Heart right ventricle (tissue), 16 donors: Measurements from ENCODE around the gene OTUD4. TPM values are rescaled to one million over a fixed set of nuclear protein-coding genes. Genes with fewer than 3 reads are reported as not detected.
A peak's percentile ranks its signal among the peaks of the same experiment; 100 is the strongest.

Source experiments
- ATAC-seq, 8 donors: fragments of 200-7000 bp; cut with Tn5 transposase; one replicate each; pipeline ENCODE4 v1.9.1; 2020; ENCODE audit warnings: mild to moderate bottlenecking in 8 of 8, moderate library complexity in 8 of 8, moderate number of reproducible peaks in 1 of 8
- DNase-seq, 2 donors: peaks; one replicate each; pipeline ENCODE4 v3.0.0-alpha.2; 2020
- H3K27ac ChIP-seq, 10 donors: fragments of 200-600 bp; sonication (generic) in 2 of 10; one replicate each; pipeline versions ENCODE4 v1.5.0 to v1.8.0; 2020 to 2022; ENCODE audit warnings: mild to moderate bottlenecking in 3 of 10
- H3K27me3 ChIP-seq, 7 donors: fragments of 200-600 bp; one replicate each; pipeline ENCODE4 v1.8.0; 2021 to 2022; ENCODE audit warnings: mild to moderate bottlenecking in 2 of 7
- H3K36me3 ChIP-seq, 9 donors: fragments of 200-600 bp; sonication (generic) in 1 of 9; one replicate each; pipeline versions ENCODE4 v1.5.0 to v1.8.0; 2020 to 2022; ENCODE audit warnings: mild to moderate bottlenecking in 2 of 9
- H3K4me1 ChIP-seq, 9 donors: fragments of 200-600 bp; sonication (generic) in 1 of 9; one replicate each; pipeline versions ENCODE4 v1.5.0 to v1.8.0; 2020 to 2022; ENCODE audit warnings: mild to moderate bottlenecking in 4 of 9
- H3K4me3 ChIP-seq, 10 donors: fragments of 200-600 bp; sonication (generic) in 2 of 10; one replicate each; pipeline versions ENCODE4 v1.5.0 to v1.8.0; 2020 to 2022; ENCODE audit warnings: mild to moderate bottlenecking in 7 of 10, moderate library complexity in 2 of 10
- H3K9me3 ChIP-seq, 11 donors: fragments of 200-600 bp in 10 of 11; sonication (generic) in 2 of 11; one replicate each; pipeline versions ENCODE4 v1.5.0 to v1.8.0; 2013 to 2022; ENCODE audit warnings: mild to moderate bottlenecking in 2 of 11, control low read depth in 1 of 11, moderate library complexity in 1 of 11
- WGBS, 2 donors: extraction: QIAGEN DNeasy Blood & Tissue Kit; methylation state at CpG; one replicate each; pipeline ENCODE4 v1.1.7; 2013; ENCODE audit warnings: inconsistent platforms in 1 of 2; 5-methylcytosine and 5-hydroxymethylcytosine counted together
- intact Hi-C, 10 donors: fragments of 100-400 bp; cut with DNase I; formaldehyde crosslinking; loops; one replicate each; pipeline versions ENCODE4 v1.11.1 to v1.14.2; 2022
- polyA plus RNA-seq, 2 donors: library from polyadenylated mRNA; stranded (reverse); fragments of 200-250 nt; gene quantifications; one replicate each; pipeline ENCODE4 v1.2.3, GENCODE V29; 2013
- total RNA-seq, 10 donors: library from RNA; stranded (reverse); fragmentation: NEBNext Ultra II Directional in 3 of 10; extraction: Animal tissue kit (Norgen Biotek cat#: 25700) in 3 of 10; gene quantifications; one replicate each; pipeline versions ENCODE4 v1.2.1 to v1.2.4, GENCODE V29; 2021 to 2023
- TF ChIP-seq, protein P1 (sequence below), 9 donors: fragments of 200-600 bp; sonication (generic) in 2 of 9; IDR thresholded peaks; one replicate each; pipeline versions ENCODE4 v1.5.0 to v1.8.0; 2021 to 2022; ENCODE audit warnings: antibody characterized with exemption in 9 of 9, mild to moderate bottlenecking in 5 of 9, moderate library complexity in 1 of 9
- donor health status: Arrhythmogenic right ventricular cardiomyopathy.
- donor health status: ischemic (EF 13 %, LVEDD 7.1; RV severe dilation, severe dysfunction).
- donor health status: healthy with polysubstance abuse.
- donor health status: DM: no; HTN: yes; CAD: no.
- donor health status: DM: no; HTN: no; CAD: no.
- donor health status: ischemic (EF 25% LVEDD 6.9; RV normal size, moderate dysfunction).
- donor health status: ischemic (EF 25% LVEDD 5.7; RV mildly dilated, moderate dysfunction).
- donor health status: healthy.
- donor health status: DM: yes; HTN: yes; CAD: no.
- donor health status: Ischemic cardiomyopathy.
- donor health status: ischemic (EF 35%, LVEDD 5.7; RV mildly dilated, moderate dysfunction).
- donor health status: nonischemic (EF 11% LVEDD 7.7; RV severe dilation, severe dysfunction).
- donor health status: DM: yes; HTN: yes; CAD: no.
- donor health status: PGD.
- donor health status: ischemic (EF 29% LVEDD 5.4; RV normal size, mild dysfunction).
- donor health status: nonischemic (EF 23%, LVEDD 6.1; RV moderate dilation, normal function).

The OTUD4 gene
- total and polyA plus RNA-seq, 12 donors, result 9.3 to 36.7 (median 26.3) TPM

GRCh38 chr4:145217349-145217748 is 37.0 kb upstream of the OTUD4 start:
- ATAC-seq (peak in 2 of 8 donors; percentile 11 to 35), DNase-seq (no peak)
- H3K9me3 ChIP-seq, result no peaks in the 10 kb centered on the region
- TF ChIP-seq, protein P1, sequence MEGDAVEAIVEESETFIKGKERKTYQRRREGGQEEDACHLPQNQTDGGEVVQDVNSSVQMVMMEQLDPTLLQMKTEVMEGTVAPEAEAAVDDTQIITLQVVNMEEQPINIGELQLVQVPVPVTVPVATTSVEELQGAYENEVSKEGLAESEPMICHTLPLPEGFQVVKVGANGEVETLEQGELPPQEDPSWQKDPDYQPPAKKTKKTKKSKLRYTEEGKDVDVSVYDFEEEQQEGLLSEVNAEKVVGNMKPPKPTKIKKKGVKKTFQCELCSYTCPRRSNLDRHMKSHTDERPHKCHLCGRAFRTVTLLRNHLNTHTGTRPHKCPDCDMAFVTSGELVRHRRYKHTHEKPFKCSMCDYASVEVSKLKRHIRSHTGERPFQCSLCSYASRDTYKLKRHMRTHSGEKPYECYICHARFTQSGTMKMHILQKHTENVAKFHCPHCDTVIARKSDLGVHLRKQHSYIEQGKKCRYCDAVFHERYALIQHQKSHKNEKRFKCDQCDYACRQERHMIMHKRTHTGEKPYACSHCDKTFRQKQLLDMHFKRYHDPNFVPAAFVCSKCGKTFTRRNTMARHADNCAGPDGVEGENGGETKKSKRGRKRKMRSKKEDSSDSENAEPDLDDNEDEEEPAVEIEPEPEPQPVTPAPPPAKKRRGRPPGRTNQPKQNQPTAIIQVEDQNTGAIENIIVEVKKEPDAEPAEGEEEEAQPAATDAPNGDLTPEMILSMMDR (IDR thresholded peaks at IDR 0.05), result no peak
- WGBS, 2 donors, result 49 to 52% methylated on average over 1 of the region's 1 CpG
- no peak overlapping the region for H3K4me3 ChIP-seq
- intact Hi-C loops, result loop anchor here in 7 of 10 donors (5.0 to 10.0 kb wide), 5 partner anchors 63 to 400 kb away; partner anchors contain the start of gene MMAA (in 3 of the 7)
- H3K4me1 ChIP-seq, result peaks cover 0 to 18% (median 5%) of the 10 kb centered on the region in 9 donors
- H3K36me3 ChIP-seq, result no peaks in the 10 kb centered on the region
- H3K27ac ChIP-seq, result peak overlapping the region in 1 of 10 donors; percentile 13
- H3K27me3 ChIP-seq, result no peaks in the 10 kb centered on the region

DNA sequence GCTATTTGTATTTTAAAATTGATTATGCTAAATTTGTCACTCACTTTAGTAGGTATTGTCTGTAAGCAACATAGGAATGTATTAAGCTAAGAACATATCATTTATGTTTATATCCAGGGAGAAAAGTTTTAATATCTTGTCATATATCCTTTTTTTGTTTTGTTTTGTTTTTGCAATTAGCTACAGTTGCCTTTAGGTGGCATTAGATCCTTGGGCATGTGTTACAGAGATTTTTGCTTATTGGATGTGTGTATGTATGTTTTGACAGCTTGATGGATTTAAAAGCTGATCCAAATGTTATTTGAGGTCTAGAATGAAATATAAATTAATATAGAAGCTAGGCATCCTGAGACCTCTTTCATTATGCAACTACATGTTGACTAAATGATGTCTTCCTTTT is 36.1 kb upstream of the OTUD4 start:
- intact Hi-C loops, result loop anchor here in 7 of 10 donors (5.0 to 10.0 kb wide), 5 partner anchors 62 to 401 kb away; partner anchors contain the start of gene MMAA (in 3 of the 7)
- peaks cover 0 to 18% (median 5%) of the 10 kb centered on the region in 9 donors for H3K4me1 ChIP-seq
- no peaks in the 10 kb centered on the region for H3K27me3 ChIP-seq
- H3K36me3 ChIP-seq, result no peaks in the 10 kb centered on the region
- H3K27ac ChIP-seq, result no peak overlapping the region
- TF ChIP-seq, protein P1 (IDR thresholded peaks at IDR 0.05), result peak in 8 of 9 donors; percentile 29 to 67 (median 56)
- H3K4me3 ChIP-seq, result no peak overlapping the region
- ATAC-seq (peak in 1 of 8 donors; percentile 38), DNase-seq (no peak)
- H3K9me3 ChIP-seq, result no peaks in the 10 kb centered on the region

- peaks cover 0 to 13% (median under 1%) of the 10 kb centered on the region in 9 donors for H3K4me1 ChIP-seq
- TF ChIP-seq, protein P1 (IDR thresholded peaks at IDR 0.05), result no peak
- DNase-seq (no peak), ATAC-seq (no peak)
- no peak overlapping the region for H3K27ac ChIP-seq
- H3K27me3 ChIP-seq, result no peaks in the 10 kb centered on the region
- no peaks in the 10 kb centered on the region for H3K36me3 ChIP-seq
- H3K4me3 ChIP-seq, result no peak overlapping the region
- H3K9me3 ChIP-seq, result no peaks in the 10 kb centered on the region
- intact Hi-C loops, result loop anchor here in 1 of 10 donors (10.0 kb wide), 1 partner anchor 58 kb away; no protein-coding TSS in a partner anchor
- 88 to 91% methylated on average over 2 of the region's 2 CpGs for WGBS, 2 donors
These were observed 32.9 kb upstream of the OTUD4 start for GRCh38 chr4:145213245-145213644.

DNA sequence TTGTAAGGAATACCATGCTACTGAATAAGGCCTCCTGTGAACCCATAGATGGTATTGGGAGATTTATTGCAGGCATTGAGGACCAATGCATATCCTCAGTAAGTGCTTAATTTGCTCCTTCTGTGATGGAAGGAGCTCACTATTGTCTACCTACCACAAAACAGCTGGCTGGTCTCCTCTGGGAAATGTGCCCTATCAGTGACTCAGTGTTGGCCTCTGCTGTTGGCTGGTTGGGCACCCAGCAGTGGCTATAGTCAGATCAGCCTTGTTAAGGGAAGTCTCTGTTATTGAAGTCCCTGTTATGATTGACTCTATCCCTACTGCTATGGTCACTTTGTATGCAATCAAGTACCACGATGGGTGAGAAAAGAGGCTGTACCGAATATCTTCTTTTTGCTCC is 27.5 kb upstream of the OTUD4 start:
- TF ChIP-seq, protein P1 (IDR thresholded peaks at IDR 0.05), result no peak
- Histone ChIP-seq H3K4me1 (no peaks in the 10 kb centered on the region), H3K9me3 (no peaks in the 10 kb centered on the region), H3K27ac (no peak overlapping the region), H3K4me3 (no peak overlapping the region), H3K36me3 (no peaks in the 10 kb centered on the region), H3K27me3 (no peaks in the 10 kb centered on the region)
- no peak for ATAC-seq
- no peak for DNase-seq
- intact Hi-C loops, result no loop called here
- 95 to 99% methylated on average over 2 of the region's 2 CpGs for WGBS, 2 donors
